GM10248 (cell line): Measurements from ENCODE around the gene ROM1.

ENCODE experiments used
- CTCF ChIA-PET: fragments of 300-600 bp; sonication (Branson Sonifier 250); formaldehyde crosslinking; extraction: SDS; loops from one replicate; lab custom pipeline; 2021; ENCODE audit warnings: antibody characterized with exemption; lab: Yijun Ruan, JAX
- POLR2A ChIA-PET: fragments of 350-650 bp; sonication (Branson Sonifier 250); formaldehyde crosslinking; extraction: SDS; loops from one replicate; lab custom pipeline; 2020; ENCODE audit warnings: antibody characterized with exemption; lab: Yijun Ruan, JAX
- DNase-seq: peaks from one replicate; pipeline ENCODE4 v3.0.0; 2012; ENCODE audit errors: extremely low spot score
- TF ChIP-seq, protein P1 (sequence below): IDR thresholded peaks from 2 replicates; pipeline ENCODE4 v1.5.1; 2012; ENCODE audit warnings: mild to moderate bottlenecking, low read depth; ENCODE audit errors: extremely low read depth, missing control alignments, control extremely low read depth

ROM1 gene

DNA sequence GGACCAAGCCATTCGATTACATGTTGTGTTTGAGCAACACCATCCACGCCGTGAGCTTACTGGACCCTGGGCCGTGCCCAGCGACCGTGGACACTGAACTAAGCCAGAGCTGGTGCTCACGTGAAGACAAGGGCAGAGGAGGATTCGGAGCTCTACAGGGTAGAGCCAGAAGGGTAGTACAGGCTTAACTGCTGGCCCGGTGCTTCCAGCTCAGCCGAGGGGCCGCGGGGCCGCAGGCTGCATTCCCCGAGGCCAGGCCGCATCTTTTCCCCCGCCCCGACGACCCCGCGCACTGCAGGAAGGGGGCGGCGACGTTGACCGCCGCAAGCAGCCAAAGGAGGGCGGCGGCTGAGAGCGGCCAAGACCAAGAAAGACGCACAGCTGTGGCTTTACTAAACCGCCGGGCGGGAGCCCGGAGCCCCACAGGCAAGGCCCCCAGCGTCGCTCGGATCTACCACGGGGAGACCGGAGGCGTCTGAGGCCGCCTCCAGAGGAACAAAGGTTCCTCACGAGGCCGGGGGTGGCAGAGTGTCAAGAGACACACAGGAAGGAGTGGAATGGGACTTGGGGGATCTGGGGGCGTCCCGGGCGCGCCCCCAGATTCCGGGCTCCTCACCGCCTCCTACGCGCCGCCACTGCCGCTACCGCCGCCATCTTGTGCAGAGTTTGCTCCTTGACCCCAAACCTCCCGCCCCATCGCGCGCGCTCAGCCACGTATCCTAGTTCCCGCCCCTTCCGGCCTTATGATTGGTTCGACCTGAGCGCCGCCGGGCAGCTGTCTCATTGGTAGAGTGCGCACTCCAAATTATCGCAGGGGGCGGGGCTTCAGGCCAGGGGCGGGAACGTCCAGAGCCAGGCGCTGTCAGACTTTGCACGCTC, 33.1 kb downstream of the ROM1 start, which contains the start of gene GANAB:
GANAB (minus strand) TSS at position 668 of the 879 bp plus-strand sequence; CDS start at position 654, 14 bp downstream.
- peak; percentile 100 for DNase-seq
- TF ChIP-seq, protein P1, sequence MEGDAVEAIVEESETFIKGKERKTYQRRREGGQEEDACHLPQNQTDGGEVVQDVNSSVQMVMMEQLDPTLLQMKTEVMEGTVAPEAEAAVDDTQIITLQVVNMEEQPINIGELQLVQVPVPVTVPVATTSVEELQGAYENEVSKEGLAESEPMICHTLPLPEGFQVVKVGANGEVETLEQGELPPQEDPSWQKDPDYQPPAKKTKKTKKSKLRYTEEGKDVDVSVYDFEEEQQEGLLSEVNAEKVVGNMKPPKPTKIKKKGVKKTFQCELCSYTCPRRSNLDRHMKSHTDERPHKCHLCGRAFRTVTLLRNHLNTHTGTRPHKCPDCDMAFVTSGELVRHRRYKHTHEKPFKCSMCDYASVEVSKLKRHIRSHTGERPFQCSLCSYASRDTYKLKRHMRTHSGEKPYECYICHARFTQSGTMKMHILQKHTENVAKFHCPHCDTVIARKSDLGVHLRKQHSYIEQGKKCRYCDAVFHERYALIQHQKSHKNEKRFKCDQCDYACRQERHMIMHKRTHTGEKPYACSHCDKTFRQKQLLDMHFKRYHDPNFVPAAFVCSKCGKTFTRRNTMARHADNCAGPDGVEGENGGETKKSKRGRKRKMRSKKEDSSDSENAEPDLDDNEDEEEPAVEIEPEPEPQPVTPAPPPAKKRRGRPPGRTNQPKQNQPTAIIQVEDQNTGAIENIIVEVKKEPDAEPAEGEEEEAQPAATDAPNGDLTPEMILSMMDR, result no peak
- ChIA-PET CTCF (interaction anchor here (0.7 to 1.6 kb wide), 10 partner anchors 9 to 34 kb away, joined by 3 to 6 read pairs (median 4); partner anchors contain the start of gene B3GAT3), POLR2A (interaction anchor here (0.5 to 2.2 kb wide), 6 partner anchors 19 to 980 kb away, joined by 3 to 27 read pairs (median 4); partner anchors contain the start of genes C11orf98, CSKMT, TUT1 and UQCC3)

DNA sequence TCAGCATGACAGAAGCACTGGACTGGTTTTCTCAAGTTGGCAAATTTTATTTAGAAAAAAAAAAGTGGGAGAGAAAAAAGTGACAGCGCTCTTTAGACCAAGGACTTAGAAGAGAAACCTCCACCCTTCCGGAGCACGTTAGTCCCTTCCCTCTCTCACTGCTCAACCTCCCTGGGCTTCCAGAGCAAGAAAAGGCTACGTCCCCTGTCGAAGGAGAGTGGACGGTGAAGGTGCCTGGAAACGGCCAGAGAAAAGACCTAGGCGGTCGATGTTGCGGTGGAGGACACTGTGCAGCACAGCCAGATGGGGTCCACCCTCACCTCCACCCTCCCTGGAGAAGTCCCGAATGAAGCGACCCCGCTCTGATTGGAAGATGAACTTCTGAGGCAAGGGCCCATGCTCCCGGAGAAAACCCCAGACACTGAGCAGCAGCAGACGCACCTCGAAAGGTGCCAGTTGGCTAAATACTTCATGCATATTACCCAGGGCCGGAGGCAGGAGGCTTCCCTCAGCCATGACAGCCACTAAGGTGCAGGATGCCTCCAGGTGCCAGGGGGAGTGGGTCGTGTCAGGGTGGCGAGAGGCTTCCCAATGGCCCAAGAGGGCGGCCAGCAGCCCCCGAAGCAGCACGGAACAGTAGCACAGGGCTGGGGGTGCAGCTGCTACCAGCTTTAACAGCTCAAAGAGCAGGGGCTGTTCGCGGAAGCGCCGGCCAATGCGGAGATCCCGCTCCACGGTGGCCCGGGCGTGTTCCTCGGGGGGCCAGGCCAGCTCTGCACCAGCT, 34.0 kb downstream of the ROM1 start:
- no peak for DNase-seq
- TF ChIP-seq, protein P1, result no peak
- POLR2A ChIA-PET, result interaction anchor here (0.5 to 2.2 kb wide), 4 partner anchors 18 to 981 kb away, joined by 3 to 27 read pairs (median 8); partner anchors contain the start of genes C11orf98, CSKMT, TUT1 and UQCC3
- CTCF ChIA-PET, result interaction anchor here (1.1 to 1.6 kb wide), 4 partner anchors 8 to 47 kb away, joined by 3 to 6 read pairs (median 4); partner anchors contain the start of gene B3GAT3

- ChIA-PET POLR2A (interaction anchor here (1.0 to 4.2 kb wide), 3 partner anchors 18 to 46 kb away, joined by 3 to 37 read pairs (median 6); partner anchors contain the start of genes C11orf98, CSKMT, LBHD1 and MTA2), CTCF (interaction anchor here (1.1 to 1.4 kb wide), 2 partner anchors 26 to 46 kb away, joined by 3 to 4 read pairs; partner anchors contain the start of gene B3GAT3)
- TF ChIP-seq, protein P1, result no peak
- no peak for DNase-seq
Observed at GRCh38 chr11:62647609-62648005, 34.5 kb downstream of the ROM1 start.

GRCh38 chr11:62648185-62648966, 35.3 kb downstream of the ROM1 start:
- TF ChIP-seq, protein P1, result no peak
- POLR2A ChIA-PET, result interaction anchor here (1.0 to 4.2 kb wide), 5 partner anchors 17 to 192 kb away, joined by 3 to 37 read pairs (median 4); partner anchors contain the start of genes C11orf98, CSKMT, EEF1G and LBHD1
- CTCF ChIA-PET, result interaction anchor here (1.4 kb wide), 1 partner anchor 45 kb away, joined by 3 read pairs; no protein-coding TSS in a partner anchor
- no peak for DNase-seq

DNA sequence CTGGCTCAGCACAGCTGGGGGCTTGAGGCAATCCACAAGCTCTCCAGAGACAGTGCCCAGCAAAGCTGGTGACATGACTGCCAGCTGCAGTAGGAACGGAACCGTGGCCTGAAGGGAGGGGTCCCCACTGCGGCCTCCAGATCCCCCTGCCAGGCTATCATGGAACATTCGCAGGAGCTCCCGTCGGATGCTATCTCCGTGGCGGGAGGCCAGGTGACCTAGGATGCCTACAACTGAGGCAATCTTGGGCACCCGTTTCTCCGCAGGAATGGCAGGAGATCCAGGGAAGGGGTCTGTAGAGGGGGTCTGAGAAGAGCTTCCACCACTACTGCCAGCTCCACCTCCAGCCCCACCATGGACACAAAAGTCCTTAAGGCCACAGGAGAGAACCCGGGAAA, 35.9 kb downstream of the ROM1 start:
- CTCF ChIA-PET, result no interaction called here
- TF ChIP-seq, protein P1, result no peak
- POLR2A ChIA-PET, result interaction anchor here (1.0 to 4.2 kb wide), 4 partner anchors 16 to 192 kb away, joined by 3 to 37 read pairs (median 5); partner anchors contain the start of genes C11orf98, CSKMT, EEF1G and LBHD1
- no peak for DNase-seq
